C4-2B (cell line): ENCODE data around the gene PARD3.

Experiments used
- ZFX ChIP-seq: fragments of 450-650 bp; IDR thresholded peaks from 2 replicates; pipeline ENCODE4 v1.6.1; 2017
- TF ChIP-seq, protein P1 (sequence below): fragments of 450-650 bp; conservative IDR thresholded peaks from 2 replicates; pipeline ENCODE4 v1.5.1; 2017; ENCODE audit warnings: mild to moderate bottlenecking

DNA sequence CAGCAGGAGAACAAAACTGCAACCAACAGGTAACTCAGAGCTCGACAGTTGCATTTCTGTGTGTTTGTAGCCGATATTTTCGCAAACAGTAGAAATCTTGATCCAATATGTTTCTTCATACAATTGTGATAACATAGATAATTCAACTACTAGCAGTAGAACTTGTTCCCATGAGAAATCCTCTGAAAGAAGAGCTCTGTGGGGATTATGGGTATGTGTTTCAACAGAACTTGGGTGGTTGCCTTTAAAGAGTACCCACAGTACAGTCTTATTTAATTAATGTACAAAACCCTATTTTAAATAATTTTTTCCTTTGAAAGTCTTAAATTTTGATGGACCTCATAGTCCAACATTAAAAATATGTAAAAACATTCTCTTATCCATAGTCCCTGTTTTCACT is 266.1 kb downstream of the PARD3 start:
- TF ChIP-seq, protein P1, sequence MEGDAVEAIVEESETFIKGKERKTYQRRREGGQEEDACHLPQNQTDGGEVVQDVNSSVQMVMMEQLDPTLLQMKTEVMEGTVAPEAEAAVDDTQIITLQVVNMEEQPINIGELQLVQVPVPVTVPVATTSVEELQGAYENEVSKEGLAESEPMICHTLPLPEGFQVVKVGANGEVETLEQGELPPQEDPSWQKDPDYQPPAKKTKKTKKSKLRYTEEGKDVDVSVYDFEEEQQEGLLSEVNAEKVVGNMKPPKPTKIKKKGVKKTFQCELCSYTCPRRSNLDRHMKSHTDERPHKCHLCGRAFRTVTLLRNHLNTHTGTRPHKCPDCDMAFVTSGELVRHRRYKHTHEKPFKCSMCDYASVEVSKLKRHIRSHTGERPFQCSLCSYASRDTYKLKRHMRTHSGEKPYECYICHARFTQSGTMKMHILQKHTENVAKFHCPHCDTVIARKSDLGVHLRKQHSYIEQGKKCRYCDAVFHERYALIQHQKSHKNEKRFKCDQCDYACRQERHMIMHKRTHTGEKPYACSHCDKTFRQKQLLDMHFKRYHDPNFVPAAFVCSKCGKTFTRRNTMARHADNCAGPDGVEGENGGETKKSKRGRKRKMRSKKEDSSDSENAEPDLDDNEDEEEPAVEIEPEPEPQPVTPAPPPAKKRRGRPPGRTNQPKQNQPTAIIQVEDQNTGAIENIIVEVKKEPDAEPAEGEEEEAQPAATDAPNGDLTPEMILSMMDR: no peak
- no peak for TF ChIP-seq ZFX
